GM21515 (cell line): ENCODE measurements around the gene SLC30A2.

Source experiments
- ATAC-seq: cut with Tn5 transposase; IDR thresholded peaks from one replicate; pipeline ENCODE4 v1.9.1; 2021; ENCODE audit not compliant: unreplicated experiment

SLC30A2 gene

GRCh38 chr1:26070296-26070962 is 24.5 kb upstream of the SLC30A2 start:
- ATAC-seq = no peak

- no peak for ATAC-seq
Observed at GRCh38 chr1:26069941-26070295, 24.0 kb upstream of the SLC30A2 start.

GRCh38 chr1:26067432-26067911 is 21.6 kb upstream of the SLC30A2 start, which contains the start of gene TRIM63:
TRIM63 (minus strand) TSS chr1:26067630; CDS start chr1:26067494, 136 bp downstream.
- no peak for ATAC-seq

GRCh38 chr1:26066857-26067256 is 20.9 kb upstream of the SLC30A2 start:
- no peak for ATAC-seq

- no peak for ATAC-seq
Observed at GRCh38 chr1:26066160-26066559, 20.2 kb upstream of the SLC30A2 start.

- ATAC-seq = no peak
Observed at GRCh38 chr1:26064553-26064952, 18.6 kb upstream of the SLC30A2 start.

- ATAC-seq = no peak
Observed at GRCh38 chr1:26060832-26061574, 15.1 kb upstream of the SLC30A2 start.

GRCh38 chr1:26059906-26060305 is 14.0 kb upstream of the SLC30A2 start:
- ATAC-seq = no peak

- ATAC-seq = no peak
Observed at GRCh38 chr1:26058052-26058595, 12.2 kb upstream of the SLC30A2 start.

- no peak for ATAC-seq
Observed at GRCh38 chr1:26057189-26057588, 11.3 kb upstream of the SLC30A2 start.

GRCh38 chr1:26055041-26055440 is 9.1 kb upstream of the SLC30A2 start:
- no peak for ATAC-seq

GRCh38 chr1:26053718-26054560 is 8.0 kb upstream of the SLC30A2 start:
- ATAC-seq = no peak

- no peak for ATAC-seq
Observed at GRCh38 chr1:26050248-26050640, 4.3 kb upstream of the SLC30A2 start.

GRCh38 chr1:26049531-26050247 is 3.8 kb upstream of the SLC30A2 start:
- no peak for ATAC-seq

GRCh38 chr1:26047278-26047874 is 1.5 kb upstream of the SLC30A2 start:
- ATAC-seq = no peak

GRCh38 chr1:26046246-26047095 is 553 bp upstream of the SLC30A2 start:
- no peak for ATAC-seq

GRCh38 chr1:26044971-26045721 is 772 bp downstream of the SLC30A2 start:
- ATAC-seq = no peak

GRCh38 chr1:26044414-26044813 is 1.5 kb downstream of the SLC30A2 start:
- ATAC-seq = no peak

GRCh38 chr1:26043765-26044164 is 2.2 kb downstream of the SLC30A2 start:
- ATAC-seq = no peak
